Measurements from ENCODE around the gene ANXA1. TPM values are rescaled to one million over a fixed set of nuclear protein-coding genes. Genes with fewer than 3 reads are reported as not detected.

Gene ANXA1
- total RNA-seq, 6 experiments from 2014 or later: 933 to 1,109 (median 1,040) TPM

DNA sequence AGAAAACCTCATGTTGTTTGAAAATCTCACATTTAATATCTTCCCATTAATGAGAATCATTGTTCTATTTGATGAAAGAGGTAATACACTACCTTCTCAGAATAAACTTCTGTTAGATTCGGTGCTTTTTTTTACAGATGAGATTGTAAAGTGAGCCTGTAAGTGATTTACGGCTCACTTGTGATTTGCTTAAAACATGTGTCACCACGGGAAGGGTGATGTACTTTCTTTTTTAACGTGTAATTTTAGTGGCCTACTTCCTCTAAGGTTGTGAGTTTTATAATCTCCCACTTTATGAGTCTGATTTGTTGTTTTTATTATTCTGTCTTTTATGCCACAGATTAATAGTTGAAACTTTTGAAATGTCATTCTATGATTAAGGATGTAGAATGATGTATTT is 15.9 kb downstream of the ANXA1 start:
- TF ChIP-seq, protein P1, sequence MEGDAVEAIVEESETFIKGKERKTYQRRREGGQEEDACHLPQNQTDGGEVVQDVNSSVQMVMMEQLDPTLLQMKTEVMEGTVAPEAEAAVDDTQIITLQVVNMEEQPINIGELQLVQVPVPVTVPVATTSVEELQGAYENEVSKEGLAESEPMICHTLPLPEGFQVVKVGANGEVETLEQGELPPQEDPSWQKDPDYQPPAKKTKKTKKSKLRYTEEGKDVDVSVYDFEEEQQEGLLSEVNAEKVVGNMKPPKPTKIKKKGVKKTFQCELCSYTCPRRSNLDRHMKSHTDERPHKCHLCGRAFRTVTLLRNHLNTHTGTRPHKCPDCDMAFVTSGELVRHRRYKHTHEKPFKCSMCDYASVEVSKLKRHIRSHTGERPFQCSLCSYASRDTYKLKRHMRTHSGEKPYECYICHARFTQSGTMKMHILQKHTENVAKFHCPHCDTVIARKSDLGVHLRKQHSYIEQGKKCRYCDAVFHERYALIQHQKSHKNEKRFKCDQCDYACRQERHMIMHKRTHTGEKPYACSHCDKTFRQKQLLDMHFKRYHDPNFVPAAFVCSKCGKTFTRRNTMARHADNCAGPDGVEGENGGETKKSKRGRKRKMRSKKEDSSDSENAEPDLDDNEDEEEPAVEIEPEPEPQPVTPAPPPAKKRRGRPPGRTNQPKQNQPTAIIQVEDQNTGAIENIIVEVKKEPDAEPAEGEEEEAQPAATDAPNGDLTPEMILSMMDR (IDR thresholded peaks at IDR 0.05): no peak
- Mint-ChIP-seq H3K4me3 (no peak overlapping the region), H3K27ac (peak overlapping the region; percentile 74), H3K36me3 (ENCODE audit: low read depth) (peaks cover 67% of the 10 kb centered on the region), H3K27me3 (ENCODE audit: insufficient read depth) (peaks cover 32% of the 10 kb centered on the region), H3K4me1 (ENCODE audit: low read depth) (peaks cover 17% of the 10 kb centered on the region), H3K9me3 (peaks cover 12% of the 10 kb centered on the region; the same call in 1 of the 2 replicates)
- no peak for DNase-seq

- no peak for DNase-seq
- H3K4me3 Mint-ChIP-seq: peak overlapping the region; percentile 18
- H3K36me3 Mint-ChIP-seq (ENCODE audit: low read depth): peaks cover 59% of the 10 kb centered on the region
- peaks cover 12% of the 10 kb centered on the region; the same call in 1 of the 2 replicates for H3K9me3 Mint-ChIP-seq
- H3K27me3 Mint-ChIP-seq (ENCODE audit: insufficient read depth): peaks cover 36% of the 10 kb centered on the region
- TF ChIP-seq, protein P1 (IDR thresholded peaks at IDR 0.05): no peak
- peak overlapping the region; percentile 43 for H3K27ac Mint-ChIP-seq
- H3K4me1 Mint-ChIP-seq (ENCODE audit: low read depth): peaks cover 9% of the 10 kb centered on the region
These were observed 16.8 kb downstream of the ANXA1 start for GRCh38 chr9:73168298-73168934.

GRCh38 chr9:73170185-73170957 is 18.7 kb downstream of the ANXA1 start:
- Mint-ChIP-seq H3K9me3 (peaks cover 10% of the 10 kb centered on the region; the same call in 1 of the 2 replicates), H3K4me3 (no peak overlapping the region), H3K27ac (no peak overlapping the region), H3K4me1 (ENCODE audit: low read depth) (peaks cover 6% of the 10 kb centered on the region; the same call in 1 of the 2 replicates), H3K27me3 (ENCODE audit: insufficient read depth) (peaks cover 39% of the 10 kb centered on the region), H3K36me3 (ENCODE audit: low read depth) (peaks cover 43% of the 10 kb centered on the region)
- no peak for DNase-seq
- TF ChIP-seq, protein P1 (IDR thresholded peaks at IDR 0.05): no peak

GRCh38 chr9:73172901-73173215 is 21.2 kb downstream of the ANXA1 start:
- Mint-ChIP-seq H3K4me3 (peak overlapping the region; percentile 10; the same call in 1 of the 2 replicates), H3K4me1 (ENCODE audit: low read depth) (peaks cover 21% of the 10 kb centered on the region), H3K27me3 (ENCODE audit: insufficient read depth) (peaks cover 33% of the 10 kb centered on the region), H3K9me3 (peaks cover 3% of the 10 kb centered on the region; the same call in 1 of the 2 replicates), H3K36me3 (ENCODE audit: low read depth) (peaks cover 18% of the 10 kb centered on the region), H3K27ac (peak overlapping the region; percentile 5)
- DNase-seq: no peak
- TF ChIP-seq, protein P1 (IDR thresholded peaks at IDR 0.05): no peak

DNA sequence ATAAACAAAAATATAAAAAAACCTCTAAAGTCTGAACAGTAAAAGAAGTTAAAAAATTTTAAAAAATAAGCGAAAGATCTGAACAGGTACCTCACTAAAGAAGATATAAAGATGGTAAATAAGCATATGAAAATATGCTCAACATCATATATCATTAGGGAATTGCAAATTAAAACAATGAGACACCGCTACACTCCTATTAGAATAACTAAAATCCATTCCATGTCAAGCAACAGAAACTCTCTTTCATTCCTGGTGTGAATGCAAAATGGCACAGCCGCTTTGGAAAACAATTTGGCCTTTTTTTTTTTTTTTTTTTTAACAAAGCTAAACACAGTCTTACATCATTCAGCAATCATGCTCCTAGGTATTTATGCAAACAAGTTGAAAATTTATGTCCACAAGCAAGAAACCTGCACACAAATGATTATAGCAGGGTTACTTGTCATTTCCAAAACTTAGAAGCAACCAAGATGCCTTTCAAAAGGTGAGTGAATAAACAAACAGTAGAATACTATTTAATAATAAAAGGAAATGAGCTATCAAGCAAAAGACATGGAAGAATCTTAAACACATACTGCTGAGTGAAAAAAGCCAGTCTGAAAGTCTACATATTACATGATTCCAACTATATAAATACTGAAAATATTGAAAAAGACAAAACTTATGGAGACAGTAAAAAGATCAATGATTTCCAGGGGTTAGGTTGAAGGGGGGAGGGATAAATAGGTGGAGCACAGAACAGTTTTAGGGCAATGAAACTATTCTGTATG is 22.1 kb downstream of the ANXA1 start:
- H3K4me1 Mint-ChIP-seq (ENCODE audit: low read depth): peaks cover 18% of the 10 kb centered on the region
- peak overlapping the region; percentile 6; the same call in 1 of the 2 replicates for H3K4me3 Mint-ChIP-seq
- no peaks in the 10 kb centered on the region for H3K9me3 Mint-ChIP-seq
- peaks cover 28% of the 10 kb centered on the region for H3K27me3 Mint-ChIP-seq (ENCODE audit: insufficient read depth)
- peak overlapping the region; percentile 3; the same call in 1 of the 2 replicates for H3K27ac Mint-ChIP-seq
- TF ChIP-seq, protein P1 (IDR thresholded peaks at IDR 0.05): no peak
- peaks cover 9% of the 10 kb centered on the region for H3K36me3 Mint-ChIP-seq (ENCODE audit: low read depth)
- DNase-seq: no peak

Measured in HFFc6 (cell line).